Measurements from ENCODE around the gene GLB1L.
A peak's percentile ranks its signal among the peaks of the same experiment; 100 is the strongest.
"Not testable (repeated sequence)": the region's sequence is repeated elsewhere in the genome, so short reads cannot be mapped to it uniquely, and the experiment has no call there.

GLB1L gene

DNA sequence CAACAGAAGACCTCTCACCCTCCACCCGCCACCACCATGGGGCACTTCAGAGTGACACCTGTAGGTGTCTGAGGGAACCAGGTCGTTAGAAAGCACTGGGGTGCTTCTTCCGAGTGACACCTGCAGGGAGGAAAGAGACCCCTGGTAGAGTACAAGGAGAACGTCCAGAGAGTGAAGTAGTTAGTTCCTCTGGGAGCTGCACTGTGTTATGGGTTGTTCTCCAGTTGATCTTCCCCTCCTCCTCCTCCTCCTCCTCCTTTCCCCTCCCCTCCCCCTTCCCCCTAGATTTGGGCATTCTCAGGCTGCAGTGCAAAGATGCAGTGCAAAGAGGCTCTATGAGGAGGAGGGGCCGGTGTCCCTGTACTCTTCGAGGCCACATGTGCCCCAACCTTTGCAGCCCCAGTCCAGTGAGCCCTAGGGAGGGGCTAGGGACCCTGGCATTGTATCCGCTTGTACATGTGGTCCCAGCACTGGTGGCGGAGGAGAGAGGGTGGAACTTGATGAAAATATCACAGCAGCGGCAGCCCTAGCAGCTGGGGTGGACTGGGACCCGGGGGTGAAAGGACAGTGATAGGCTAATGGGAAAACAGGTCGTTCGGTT, 34.8 kb upstream of the GLB1L start:
- DNase-seq: no peak

DNA sequence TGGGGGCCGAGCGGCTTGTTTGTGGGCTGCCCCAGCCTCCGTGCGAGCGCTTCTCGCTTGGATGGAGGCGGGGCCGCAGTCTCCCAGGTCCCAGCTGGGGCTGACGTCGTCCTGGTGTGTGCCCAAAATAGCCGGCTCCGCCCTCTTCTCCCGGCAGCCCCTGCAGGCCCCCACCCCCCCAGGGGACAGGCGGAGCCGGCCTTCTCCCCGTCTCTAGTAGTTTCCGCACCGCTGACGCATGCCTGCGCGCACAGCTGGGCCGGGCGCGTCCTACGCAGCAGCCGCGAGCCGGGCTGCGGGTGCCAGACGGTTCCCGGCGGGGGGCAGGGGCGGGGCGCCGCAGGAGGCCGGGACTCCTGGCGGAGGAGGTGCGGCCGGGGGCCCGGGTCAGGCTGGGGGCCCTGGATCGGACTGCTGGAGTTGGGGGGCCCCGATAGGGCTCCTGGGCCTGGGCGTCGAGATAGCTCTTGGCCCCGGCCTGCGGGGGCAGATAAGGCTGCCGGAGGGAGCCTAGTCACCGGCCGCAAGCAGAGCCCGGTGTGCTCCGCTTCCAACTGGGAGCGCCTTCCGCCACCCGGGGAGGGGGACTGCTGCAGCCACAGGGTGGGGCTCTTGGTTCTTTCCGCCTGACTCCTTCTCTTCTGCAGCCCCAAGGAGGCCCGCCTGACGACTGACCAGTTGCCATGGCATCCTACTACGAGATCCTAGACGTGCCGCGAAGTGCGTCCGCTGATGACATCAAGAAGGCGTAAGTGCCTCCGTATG, 34.1 kb upstream of the GLB1L start, which contains the start of gene DNAJB2:
TSS of gene DNAJB2 (plus strand) at position 216 of the 765 bp plus-strand sequence. CDS start at position 684, 468 bp downstream.
- peak; percentile 98 for DNase-seq

DNA sequence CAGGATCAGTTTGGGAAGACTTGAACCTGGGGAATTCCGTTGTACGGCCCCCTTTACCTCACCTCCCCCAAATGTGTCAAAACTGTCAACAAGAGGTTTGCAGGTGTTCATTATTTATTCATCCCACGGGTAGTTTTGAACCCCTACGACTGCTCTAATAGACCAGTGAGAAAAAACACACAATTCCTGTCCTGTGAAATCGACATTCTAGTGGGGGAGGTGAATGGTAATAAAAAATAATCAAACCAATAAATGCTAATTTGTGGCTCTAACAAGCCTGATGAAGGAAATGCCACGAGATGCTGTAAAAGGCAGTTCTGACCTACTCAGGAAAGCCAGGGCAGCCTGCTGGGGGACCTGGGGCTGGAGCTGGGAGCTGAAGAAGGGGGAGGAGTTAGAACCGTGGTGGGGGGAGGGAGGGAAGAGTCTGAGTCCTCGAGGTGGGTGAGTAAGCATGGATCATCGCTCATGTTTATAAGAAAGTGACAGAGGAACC, 33.5 kb upstream of the GLB1L start:
- no peak for DNase-seq

DNA sequence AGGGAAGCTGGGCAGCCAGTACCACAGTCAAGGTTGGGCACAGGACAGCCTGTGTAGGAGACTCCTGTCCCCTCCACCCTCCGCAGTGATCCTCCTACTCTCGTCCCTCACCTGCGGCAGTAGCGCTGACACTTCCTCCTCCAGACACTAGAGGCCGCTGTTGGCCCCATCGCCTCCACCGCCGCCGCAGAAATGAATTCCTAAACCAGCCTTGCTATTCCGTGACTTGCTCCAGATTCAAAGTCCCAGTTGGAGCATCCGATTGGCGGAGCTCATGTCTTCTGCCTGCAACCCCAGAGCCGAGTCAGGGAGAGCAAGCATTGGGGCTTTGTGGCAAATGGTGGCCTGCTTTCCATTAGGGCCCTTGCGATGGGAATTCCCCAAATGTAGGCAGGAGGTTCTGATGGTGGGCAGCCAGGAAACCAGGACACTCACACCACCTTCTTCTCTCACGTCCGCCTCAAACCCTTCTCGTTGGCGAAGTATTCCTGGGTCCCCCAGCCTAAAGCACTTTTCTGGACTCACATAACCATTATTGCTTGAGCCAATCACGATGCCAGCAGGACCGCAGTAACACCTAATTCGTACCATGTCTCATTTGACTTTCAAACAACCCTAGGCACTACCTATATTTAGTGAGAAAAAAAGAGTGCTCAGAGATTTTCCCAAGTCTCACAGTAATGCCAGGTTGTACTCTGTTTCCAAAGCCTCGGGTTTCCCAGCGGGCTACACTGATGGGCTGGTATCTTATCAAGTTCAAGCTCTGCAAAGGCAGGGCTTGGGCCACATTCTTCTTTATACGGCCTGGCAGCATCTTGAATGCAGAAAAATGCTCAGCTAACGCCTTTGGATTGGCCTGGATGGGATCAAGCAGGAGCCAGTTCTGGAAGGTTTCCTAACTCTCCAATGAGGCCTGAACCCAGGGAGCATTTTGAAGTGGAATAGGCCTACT, 32.7 kb upstream of the GLB1L start:
- peak; percentile 64 for DNase-seq

DNA sequence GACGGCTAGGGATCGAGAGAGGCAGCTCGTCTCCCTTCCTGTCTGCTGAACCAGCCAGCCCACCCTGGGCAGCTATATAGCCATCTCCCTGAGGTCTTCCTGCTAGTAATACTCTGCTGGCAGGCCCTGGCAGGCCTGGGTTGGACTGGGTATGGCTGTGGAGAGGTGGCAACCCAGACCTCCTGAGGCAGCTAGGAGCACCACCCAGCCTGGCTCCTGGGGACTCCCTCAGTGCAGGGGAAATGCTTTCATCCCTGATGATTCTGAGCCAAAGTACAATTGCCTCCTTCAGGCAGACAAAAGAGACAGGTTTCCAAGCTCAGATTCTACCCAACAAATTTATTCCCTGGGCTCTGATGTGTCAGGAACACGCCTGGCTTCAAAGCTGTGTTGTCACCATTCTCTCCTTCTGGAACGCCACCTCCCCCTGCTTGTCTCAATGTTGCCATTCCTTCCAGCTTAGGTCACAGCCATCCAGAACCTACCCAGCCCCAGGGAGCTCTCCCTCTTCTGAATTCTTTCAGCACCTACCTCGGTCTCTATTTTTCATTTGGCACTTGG, 29.2 kb upstream of the GLB1L start:
- DNase-seq: no peak

DNA sequence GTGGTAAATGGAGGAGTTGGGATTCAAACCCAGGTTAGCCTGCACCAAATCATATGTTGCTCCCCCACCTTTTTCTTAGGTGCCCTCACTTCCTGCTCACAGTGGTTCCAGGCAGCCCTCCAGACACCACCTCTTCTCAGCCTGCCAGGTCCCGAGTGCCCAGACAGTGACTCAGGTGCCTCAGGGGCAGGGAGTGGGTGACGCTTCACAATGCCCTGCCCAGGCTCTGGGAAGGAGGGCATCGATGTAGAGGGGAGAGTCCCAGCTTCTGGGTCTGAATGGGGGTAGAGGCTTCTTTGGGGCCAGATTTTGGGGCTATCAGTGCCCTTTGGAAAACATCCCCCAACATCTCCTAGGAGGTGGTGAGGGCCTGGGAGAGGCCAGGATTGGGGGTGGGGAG, 28.7 kb upstream of the GLB1L start:
- no peak for DNase-seq

DNA sequence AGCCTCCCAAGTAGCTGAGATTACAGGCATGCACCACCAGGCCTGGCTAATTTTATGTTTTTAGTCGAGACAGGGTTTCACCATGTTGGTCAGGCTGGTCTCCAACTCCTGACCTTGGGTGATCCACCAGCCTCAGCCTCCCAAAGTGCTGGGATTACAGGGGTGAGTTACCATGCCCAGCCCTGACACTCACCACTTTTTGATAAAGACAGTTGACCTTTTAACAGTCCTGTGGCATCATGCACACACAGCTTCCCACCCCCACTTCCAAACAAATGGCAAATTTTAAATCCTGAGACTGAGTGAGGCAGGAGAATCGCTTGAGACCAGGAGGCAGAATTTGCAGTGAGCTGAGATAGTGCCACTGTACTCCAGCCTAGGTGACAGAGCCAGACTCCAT, 27.8 kb upstream of the GLB1L start:
- no peak for DNase-seq

DNA sequence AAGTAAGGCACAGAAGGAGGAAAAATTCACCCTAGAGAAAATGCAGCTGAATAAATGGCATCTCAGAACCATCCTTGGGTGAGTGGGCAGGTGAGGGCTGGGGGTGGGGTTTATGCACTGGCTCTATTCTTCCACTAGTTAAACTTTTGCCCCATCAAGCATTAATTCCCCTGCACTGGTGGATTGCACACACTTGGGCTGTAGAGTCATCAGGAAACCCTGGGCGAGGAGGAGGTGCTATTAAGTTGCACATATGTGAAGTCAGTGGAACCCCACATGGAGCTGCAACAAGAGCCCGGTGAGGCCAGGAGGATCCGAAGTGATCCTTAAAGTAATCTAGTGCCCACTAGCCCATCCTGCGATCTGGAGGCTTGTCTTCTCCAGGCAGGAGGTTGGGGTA, 27.1 kb upstream of the GLB1L start:
- no peak for DNase-seq

DNA sequence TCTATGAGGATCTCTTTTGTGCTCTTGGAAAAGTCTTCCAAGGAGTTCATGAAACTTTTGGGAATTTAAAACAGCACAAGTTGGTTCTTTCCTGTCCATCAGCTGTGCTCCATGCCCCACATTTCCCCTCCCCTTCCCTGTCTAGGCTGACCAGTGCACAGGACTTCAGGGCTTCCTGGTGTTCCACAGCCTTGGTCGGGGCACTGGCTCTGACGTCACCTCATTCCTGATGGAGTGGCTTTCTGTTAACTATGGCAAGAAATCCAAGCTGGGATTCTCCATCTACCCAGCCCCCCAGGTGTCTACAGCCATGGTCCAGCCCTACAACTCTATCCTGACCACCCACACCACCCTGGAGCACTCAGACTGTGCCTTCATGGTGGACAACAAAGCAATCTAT, 25.8 kb upstream of the GLB1L start:
- no peak for DNase-seq

DNA sequence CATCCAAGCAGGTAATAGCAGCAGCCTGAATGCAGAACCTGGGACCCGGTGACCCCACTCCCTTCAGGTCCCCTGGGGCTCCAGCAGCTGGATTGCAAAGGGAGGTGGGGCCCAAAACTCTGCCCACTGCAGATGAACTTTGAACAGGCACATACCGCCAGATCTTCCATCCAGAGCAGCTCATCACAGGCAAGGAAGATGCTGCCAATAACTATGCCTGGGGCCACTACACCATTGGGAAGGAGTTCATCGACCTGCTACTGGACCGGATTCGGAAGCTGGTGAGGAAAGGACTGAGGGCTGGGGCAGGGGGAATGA, 24.8 kb upstream of the GLB1L start:
- no peak for DNase-seq

DNA sequence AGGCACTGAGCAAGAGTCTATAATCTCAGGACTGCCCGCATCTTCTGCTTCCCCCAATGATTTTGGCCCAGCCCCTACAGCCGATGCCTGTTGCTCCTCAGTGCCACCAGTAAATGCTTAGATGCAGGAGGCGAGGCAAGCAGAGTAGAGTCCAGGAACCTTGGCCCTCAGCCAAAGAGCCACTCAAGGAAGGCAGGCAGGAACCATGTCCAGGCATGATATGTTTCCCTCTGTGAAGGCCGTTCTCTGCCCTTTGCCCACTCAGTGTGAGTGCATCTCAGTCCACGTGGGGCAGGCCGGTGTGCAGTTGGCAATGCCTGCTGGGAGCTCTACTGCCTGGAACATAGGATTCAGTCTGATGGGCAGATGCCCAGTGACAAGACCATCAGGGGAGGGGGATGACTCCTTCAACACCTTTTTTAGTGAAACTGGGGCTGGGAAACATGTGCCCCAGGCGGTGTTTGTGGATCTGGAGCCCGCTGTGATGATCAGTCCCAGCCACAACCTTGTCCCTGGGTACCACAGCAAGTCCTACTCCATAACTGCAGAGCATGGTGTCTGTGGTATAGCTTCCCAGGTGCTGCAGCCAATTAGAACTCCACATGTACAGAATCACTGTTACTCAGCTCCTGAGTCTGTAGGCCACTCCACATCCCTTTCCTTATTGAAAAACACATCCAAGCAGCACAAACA, 24.3 kb upstream of the GLB1L start:
- no peak for DNase-seq

DNA sequence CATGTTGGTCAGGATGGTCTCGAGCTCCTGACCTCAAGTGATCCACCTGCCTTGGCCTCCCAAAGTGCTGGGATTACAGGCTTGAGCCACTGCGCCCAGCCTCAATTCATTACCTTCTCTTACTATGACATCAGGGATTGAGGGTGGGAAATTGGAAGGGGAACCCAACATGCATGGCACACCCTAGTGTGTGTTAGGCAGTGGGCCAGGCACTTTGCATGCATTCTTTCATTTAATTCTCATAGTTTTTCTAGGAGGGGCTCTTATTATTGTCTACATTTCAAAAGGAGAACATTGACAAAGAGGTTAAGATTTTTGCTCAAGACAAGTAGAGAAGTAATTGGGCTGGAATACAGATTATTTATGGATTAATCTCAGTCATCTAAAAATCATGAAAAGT, 23.1 kb upstream of the GLB1L start:
- DNase-seq: no peak

DNA sequence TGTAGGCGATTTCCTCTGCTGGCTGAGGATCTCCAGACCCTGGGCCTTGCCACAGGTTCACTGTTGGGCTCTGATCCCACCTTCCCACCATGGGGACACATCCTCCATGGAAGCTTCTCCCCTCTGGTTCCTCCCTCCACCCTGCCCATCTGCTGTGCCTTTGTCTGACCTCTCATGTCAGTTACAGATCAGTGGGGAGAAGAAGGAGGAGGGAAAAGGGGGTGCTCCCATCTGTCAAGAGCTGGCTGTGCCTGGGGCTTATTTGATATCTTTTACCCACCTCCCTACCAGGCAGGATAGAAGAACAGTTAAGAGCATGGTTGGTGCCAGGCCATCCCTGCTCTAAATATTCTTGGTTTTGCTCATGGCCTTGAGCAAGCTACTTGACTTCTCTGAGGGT, 21.6 kb upstream of the GLB1L start:
- no peak for DNase-seq

DNA sequence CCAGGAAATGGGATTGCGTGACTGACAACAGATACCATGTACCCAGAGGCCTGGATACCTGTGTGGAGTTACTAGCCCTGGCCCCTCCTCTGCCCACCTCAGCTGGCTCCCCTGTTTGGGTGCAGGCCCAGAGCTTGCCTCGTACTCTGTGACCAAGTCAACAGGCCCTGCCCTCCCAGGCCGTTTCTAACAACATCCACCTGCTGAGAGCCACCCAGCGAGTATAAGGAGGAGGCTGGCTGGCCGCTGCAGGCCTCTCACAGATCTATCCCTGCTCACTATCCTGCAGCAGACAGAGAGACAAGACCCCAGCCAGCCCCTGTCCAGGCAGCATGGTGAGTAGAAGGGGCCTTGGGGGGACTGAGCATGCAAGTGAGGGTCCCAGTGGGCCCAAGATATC, 21.0 kb upstream of the GLB1L start:
- no peak for DNase-seq

DNA sequence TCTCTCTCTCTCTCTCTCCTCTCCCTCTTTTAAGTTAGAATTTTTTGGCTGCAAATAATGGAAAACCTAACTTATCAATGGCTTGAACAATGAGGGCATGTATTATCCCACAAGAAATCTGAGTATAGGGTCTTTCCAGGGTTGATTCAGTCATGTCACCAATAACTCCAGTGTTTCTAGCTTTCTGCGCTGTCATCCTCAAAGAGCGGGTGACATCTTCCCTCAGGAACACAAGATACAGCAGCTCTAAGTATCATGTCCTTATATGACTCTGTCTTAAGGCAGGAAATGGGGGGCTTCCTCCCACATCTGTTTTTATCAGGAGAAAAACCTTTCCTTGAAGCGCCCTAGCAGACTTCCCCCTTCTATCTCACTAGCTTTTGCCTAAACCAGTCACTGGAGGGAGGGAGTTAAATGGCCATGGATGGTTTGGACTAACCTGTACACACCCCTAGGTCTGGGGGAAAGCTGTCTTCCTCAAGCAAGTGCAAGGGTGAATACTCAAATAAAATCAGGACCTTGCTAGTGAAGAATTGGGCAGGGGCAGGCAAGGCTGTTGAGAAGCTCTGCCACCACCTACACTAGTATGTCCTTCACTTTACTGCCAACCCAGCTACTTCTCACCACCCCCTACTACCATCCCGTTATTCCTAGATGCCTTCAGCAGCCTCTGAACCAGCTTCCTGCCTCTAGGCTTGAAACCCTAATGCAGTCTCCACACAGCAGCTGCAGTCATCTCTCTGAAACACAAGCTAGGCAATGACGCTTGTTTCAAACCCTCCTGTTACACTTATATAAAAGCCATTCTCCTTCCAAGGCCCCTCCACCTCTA, 16.0 kb upstream of the GLB1L start:
- no peak for DNase-seq

DNA sequence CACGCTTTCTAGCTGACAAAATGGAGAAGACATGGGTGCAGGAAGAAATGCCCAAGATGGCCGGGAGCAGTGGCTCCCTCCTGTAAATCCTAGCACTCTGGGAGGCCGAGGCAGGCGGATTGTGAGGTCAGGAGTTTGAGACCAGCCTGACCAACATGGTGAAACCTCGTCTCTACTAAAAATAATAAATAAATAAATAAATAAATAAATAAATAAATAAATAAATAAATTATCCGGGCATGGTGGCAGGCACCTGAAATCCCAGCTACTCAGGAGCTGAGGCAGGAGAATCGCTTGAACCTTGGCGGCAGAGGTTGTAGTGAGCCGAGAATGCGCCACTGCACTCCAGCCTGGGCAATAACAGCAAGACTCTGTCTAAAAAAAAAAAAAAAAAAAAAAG, 13.7 kb upstream of the GLB1L start:
- not testable (repeated sequence) for DNase-seq

DNA sequence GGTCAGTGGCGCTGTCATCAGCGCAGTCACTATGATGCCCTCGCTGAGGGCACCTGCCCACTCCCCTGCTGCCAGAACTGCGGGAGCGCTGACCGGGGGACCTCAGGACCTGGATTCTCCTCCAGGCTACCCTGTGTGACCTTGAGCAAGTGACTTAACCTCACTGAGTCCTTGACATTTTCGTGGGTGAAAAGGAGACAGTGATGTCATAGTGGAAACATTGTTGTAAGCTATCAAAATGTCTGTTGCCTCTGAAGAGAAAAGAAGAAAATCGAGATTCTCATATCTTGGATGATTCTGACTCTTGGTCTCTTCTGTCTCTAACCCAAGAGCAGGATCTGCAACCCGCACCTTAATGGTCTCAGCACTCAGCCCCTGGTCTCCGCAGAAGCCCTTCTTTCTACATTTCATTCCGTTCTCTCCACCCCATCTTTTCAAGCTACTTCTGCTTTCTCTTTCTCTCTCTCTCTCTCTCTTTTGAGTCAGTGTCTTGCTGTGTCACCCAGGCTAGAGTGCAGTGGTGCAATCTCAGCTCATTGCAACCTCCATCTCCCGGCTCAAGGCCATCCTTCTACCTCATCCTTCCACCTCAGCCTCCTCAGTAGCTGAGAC, 9.5 kb upstream of the GLB1L start:
- DNase-seq: no peak

DNA sequence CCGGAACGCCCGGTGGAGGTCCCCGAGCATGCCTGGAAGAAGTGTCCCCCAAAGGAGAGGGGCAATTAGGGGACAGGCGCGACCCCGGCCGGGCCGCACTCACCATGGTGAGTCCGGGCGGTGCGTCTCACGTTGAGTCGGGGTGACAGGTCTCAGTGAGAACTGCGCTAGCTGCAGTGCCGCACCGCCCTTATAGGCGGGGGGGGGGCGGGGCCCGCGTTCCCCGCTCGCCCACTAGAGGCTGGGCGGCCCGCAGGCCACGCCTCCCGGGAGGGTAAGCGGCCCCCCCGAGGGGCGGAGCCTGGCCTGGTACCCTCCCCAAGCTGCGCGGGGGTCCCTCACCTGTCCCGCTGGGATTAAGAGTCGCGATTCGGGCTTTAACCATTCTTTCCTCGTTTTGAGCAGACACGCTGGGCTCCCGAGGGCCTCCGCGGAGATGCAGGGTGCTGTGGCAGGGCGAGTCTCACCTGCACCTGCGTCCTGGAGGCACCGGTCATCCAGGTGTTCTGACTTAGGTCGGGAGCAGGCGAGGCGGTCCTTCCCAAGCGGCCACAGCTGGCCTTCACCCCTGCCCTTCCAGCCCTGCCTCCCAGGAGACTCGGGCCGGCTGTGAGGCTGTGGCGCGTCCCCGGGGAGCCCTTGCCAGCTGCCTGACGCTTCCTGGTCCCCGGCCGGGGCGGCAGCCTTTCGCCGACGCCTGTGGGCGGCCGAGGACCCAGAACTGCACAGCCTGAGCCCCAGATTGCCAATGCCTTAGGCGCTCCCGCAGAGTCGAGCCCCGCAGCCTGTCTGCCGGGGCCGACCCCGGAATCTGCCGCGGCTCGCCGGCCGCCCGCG, 8.7 kb upstream of the GLB1L start, which contains the start of gene TUBA4A:
TSS of gene TUBA4A (minus strand) at position 166 of the 837 bp plus-strand sequence. CDS start at position 106, 60 bp downstream.
- DNase-seq: peak; percentile 89

DNA sequence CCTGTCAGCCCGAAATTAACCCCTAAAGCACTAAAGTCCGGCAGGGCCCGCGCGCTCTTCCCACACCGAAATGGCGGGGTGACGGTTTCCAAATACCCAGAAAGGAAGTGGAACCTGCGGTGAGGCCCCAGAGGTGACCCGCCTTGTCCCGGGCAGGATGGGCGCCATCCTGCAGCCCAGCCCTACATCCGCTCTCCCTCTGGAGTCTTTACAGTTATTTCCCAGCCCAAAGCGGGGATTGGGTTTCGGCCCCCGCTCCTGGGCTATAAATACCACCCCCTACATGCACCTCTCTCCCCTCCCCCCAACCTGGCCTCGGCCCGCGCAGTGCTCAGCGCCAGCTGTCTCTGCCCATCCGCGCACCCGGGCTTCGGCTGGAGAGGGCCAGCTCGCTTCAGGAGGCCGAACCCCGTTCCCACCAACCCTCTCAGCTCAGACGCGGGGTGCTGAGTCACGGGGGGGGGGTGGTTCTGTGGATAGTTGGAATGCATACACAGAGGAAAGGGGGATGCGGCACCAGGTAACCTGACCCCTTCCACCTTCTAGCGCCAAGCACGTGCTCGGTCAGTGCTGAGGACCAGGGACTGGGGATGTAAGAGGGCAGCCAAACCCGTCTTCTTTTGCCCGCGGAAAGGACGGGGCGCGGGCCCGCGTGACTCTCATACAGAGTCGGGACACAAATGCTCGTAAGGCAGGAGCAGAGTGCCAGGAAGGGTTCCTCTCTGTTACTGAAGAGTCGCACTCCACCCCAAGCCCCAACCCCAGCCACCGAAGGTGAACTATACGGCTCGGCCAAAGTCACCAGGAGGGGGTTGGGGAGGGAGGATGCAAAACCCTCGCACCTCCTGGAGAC, 7.9 kb upstream of the GLB1L start, which contains the start of gene TUBA4B:
TSS of gene TUBA4B (plus strand) at position 344 of the 853 bp plus-strand sequence. CDS start at position 509, 165 bp downstream.
- DNase-seq: no peak
